GM10248 (cell line): ENCODE data around the gene ARHGAP31.
"Not testable (repeated sequence)": the region's sequence is repeated elsewhere in the genome, so short reads cannot be mapped to it uniquely, and the experiment has no call there.

ENCODE experiments used
- CTCF ChIA-PET: fragments of 300-600 bp; sonication (Branson Sonifier 250); formaldehyde crosslinking; extraction: SDS; loops from one replicate; lab custom pipeline; 2021; ENCODE audit warnings: antibody characterized with exemption; lab: Yijun Ruan, JAX
- POLR2A ChIA-PET: fragments of 350-650 bp; sonication (Branson Sonifier 250); formaldehyde crosslinking; extraction: SDS; loops from one replicate; lab custom pipeline; 2020; ENCODE audit warnings: antibody characterized with exemption; lab: Yijun Ruan, JAX
- DNase-seq: peaks from one replicate; pipeline ENCODE4 v3.0.0; 2012; ENCODE audit errors: extremely low spot score
- CTCF ChIP-seq: IDR thresholded peaks from 2 replicates; pipeline ENCODE4 v1.5.1; 2012; ENCODE audit warnings: mild to moderate bottlenecking, low read depth; ENCODE audit errors: extremely low read depth, missing control alignments, control extremely low read depth

ARHGAP31 gene

GRCh38 chr3:119315600-119316312, 21.6 kb downstream of the ARHGAP31 start:
- TF ChIP-seq CTCF, result no peak
- DNase-seq, result no peak
- ChIA-PET CTCF (interaction anchor here (0.8 to 2.4 kb wide), 4 partner anchors 11 to 37 kb away, joined by 3 to 7 read pairs (median 6); no protein-coding TSS in a partner anchor), POLR2A (no interaction called here)

GRCh38 chr3:119316313-119316670, 22.1 kb downstream of the ARHGAP31 start:
- ChIA-PET CTCF (interaction anchor here (0.8 to 2.4 kb wide), 5 partner anchors 10 to 42 kb away, joined by 3 to 7 read pairs (median 5); no protein-coding TSS in a partner anchor), POLR2A (no interaction called here)
- no peak for TF ChIP-seq CTCF
- DNase-seq, result no peak

- ChIA-PET POLR2A (no interaction called here), CTCF (interaction anchor here (1.3 to 1.5 kb wide), 4 partner anchors 12 to 78 kb away, joined by 3 to 6 read pairs (median 5); partner anchors contain the start of gene B4GALT4)
- DNase-seq, result no peak
- no peak for TF ChIP-seq CTCF
These were observed 24.7 kb downstream of the ARHGAP31 start for GRCh38 chr3:119318876-119319275.

GRCh38 chr3:119319311-119319710, 25.1 kb downstream of the ARHGAP31 start:
- TF ChIP-seq CTCF, result no peak
- CTCF ChIA-PET, result interaction anchor here (1.3 kb wide), 1 partner anchor 20 kb away, joined by 4 read pairs; no protein-coding TSS in a partner anchor
- POLR2A ChIA-PET, result no interaction called here
- no peak for DNase-seq

GRCh38 chr3:119320785-119321184, 26.6 kb downstream of the ARHGAP31 start:
- DNase-seq, CTCF ChIA-PET, POLR2A ChIA-PET: not testable (repeated sequence)

- POLR2A ChIA-PET, result interaction anchor here (1.0 kb wide), 1 partner anchor 81 kb away, joined by 3 read pairs; the partner anchor contains the start of gene B4GALT4
- no peak for TF ChIP-seq CTCF
- CTCF ChIA-PET, result interaction anchor here (0.9 to 2.3 kb wide), 10 partner anchors 10 to 77 kb away, joined by 3 to 9 read pairs (median 5); partner anchors contain the start of gene ARHGAP31
- DNase-seq, result peak; percentile 53
These were observed 28.0 kb downstream of the ARHGAP31 start for GRCh38 chr3:119322021-119322834.
